A549 (cell line): Measurements from ENCODE around the gene GLIS1.

Source experiments
- CTCF ChIP-seq: fragments of >200 bp; sonication (Bioruptor Twin); formaldehyde crosslinking; IDR thresholded peaks from 3 replicates; pipeline ENCODE4 v1.5.1; 2016
- EP300 ChIP-seq, 2 experiments: fragments of >200 bp; sonication (Bioruptor Twin); formaldehyde crosslinking; IDR thresholded peaks; 2 replicates in 1 of 2; 3 replicates in 1 of 2; pipeline ENCODE4 v1.6.1; 2016 to 2017
- JUNB ChIP-seq: fragments of >200 bp; sonication (Bioruptor Twin); formaldehyde crosslinking; IDR thresholded peaks from 2 replicates; pipeline ENCODE4 v1.6.1; 2016
- REST ChIP-seq: fragments of 200-600 bp; sonication (generic); IDR thresholded peaks from 2 replicates; pipeline ENCODE4 v1.6.1; 2016; ENCODE audit warnings: antibody characterized with exemption, mild to moderate bottlenecking, moderate library complexity
- USF2 ChIP-seq: fragments of 450-650 bp; IDR thresholded peaks from 2 replicates; pipeline ENCODE4 v1.6.1; 2014; ENCODE audit warnings: antibody characterized with exemption

- TF ChIP-seq EP300 (IDR thresholded peaks at IDR 0.05), result no peak
- no peak for TF ChIP-seq REST
- no peak for TF ChIP-seq JUNB
- TF ChIP-seq CTCF, result no peak
- TF ChIP-seq USF2, result no peak
These were observed 186.7 kb downstream of the GLIS1 start for GRCh38 chr1:53552146-53552861.
